Uterus (tissue), 4 donors: ENCODE data around the gene NRG3. TPM values are rescaled to one million over a fixed set of nuclear protein-coding genes. Genes with fewer than 3 reads are reported as not detected.

Experiments
- DNase-seq, 2 donors: peaks; one replicate each; pipeline ENCODE4 v3.0.0-alpha.2; 2019 to 2020
- H3K27ac ChIP-seq, 2 donors: fragments of 200-600 bp; sonication (generic); 1 replicate in 1 of 2; 2 replicates in 1 of 2; pipeline ENCODE4 v1.5.1; 2016 to 2018
- H3K27me3 ChIP-seq, 2 donors: fragments of 200-600 bp; sonication (generic); one replicate each; pipeline ENCODE4 v1.5.1; 2018 to 2019; ENCODE audit warnings: control low read depth in 1 of 2
- H3K36me3 ChIP-seq, 2 donors: fragments of 200-600 bp; sonication (generic); one replicate each; pipeline ENCODE4 v1.5.1; 2019; ENCODE audit warnings: control low read depth in 1 of 2
- H3K4me1 ChIP-seq, 2 donors: fragments of 200-600 bp; sonication (generic); one replicate each; pipeline ENCODE4 v1.5.1; 2018 to 2019; ENCODE audit warnings: control low read depth in 1 of 2
- H3K4me3 ChIP-seq, 2 donors: fragments of 200-600 bp; sonication (generic); 1 replicate in 1 of 2; 2 replicates in 1 of 2; pipeline ENCODE4 v1.5.1; 2018 to 2019; ENCODE audit warnings: mild to moderate bottlenecking in 1 of 2
- H3K9me3 ChIP-seq, 2 donors: fragments of 200-600 bp; sonication (generic); one replicate each; pipeline ENCODE4 v1.5.1; 2019; ENCODE audit warnings: control low read depth in 1 of 2
- POLR2A ChIP-seq, 2 donors: fragments of 450-650 bp; IDR thresholded peaks; one replicate each; pipeline ENCODE4 v1.6.1; 2016; ENCODE audit warnings: antibody characterized with exemption in 2 of 2, mild to moderate bottlenecking in 1 of 2, moderate library complexity in 1 of 2
- intact Hi-C: fragments of 100-400 bp; cut with DNase I; formaldehyde crosslinking; loops from one replicate; pipeline ENCODE4 v1.15.1; 2023; ENCODE audit warnings: low total_unique reads
- total RNA-seq, 4 donors: library from RNA; depleted of rRNA in 3 of 4; stranded (reverse); fragments of >200 nt in 3 of 4; gene quantifications; one replicate each; pipeline versions ENCODE4 v1.1.0 to v1.2.4, GENCODE V29; 2014 to 2023
- TF ChIP-seq, protein P1 (sequence below), 4 experiments: fragments of 200-600 bp in 2 of 4; fragments of 450-650 bp in 2 of 4; sonication (generic) in 2 of 4; IDR thresholded peaks; one replicate each; pipeline ENCODE4 v1.5.1; 2016 to 2019; ENCODE audit warnings: antibody characterized with exemption in 4 of 4, mild to moderate bottlenecking in 2 of 4, moderate library complexity in 1 of 4
- donor health status: DM: yes; HTN: yes; CAD: no.

The NRG3 gene
- total RNA-seq, 4 donors from 2014 or later, result 0.27 to 1.0 TPM; not detected in 2

DNA sequence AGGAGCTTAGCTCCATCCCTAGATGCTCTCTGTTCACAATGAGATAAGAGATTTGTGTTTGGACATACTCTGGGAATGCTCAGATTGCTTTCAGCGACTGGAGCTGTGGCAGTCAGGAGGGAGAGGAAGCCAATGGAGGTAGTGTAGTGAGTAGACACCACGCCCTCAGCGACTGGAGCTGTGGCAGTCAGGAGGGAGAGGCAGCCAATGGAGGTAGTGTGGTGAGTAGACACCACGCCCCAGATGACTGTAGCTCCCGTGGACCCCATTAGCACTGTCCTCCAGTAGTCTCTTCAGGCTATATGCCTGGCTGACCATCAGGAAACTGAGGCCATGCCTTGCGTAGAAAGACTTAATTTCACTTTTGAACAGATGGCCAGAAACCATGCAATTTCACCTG is 1033.8 kb downstream of the NRG3 start:
- no peak for TF ChIP-seq POLR2A (IDR thresholded peaks at IDR 0.05)
- TF ChIP-seq, protein P1, sequence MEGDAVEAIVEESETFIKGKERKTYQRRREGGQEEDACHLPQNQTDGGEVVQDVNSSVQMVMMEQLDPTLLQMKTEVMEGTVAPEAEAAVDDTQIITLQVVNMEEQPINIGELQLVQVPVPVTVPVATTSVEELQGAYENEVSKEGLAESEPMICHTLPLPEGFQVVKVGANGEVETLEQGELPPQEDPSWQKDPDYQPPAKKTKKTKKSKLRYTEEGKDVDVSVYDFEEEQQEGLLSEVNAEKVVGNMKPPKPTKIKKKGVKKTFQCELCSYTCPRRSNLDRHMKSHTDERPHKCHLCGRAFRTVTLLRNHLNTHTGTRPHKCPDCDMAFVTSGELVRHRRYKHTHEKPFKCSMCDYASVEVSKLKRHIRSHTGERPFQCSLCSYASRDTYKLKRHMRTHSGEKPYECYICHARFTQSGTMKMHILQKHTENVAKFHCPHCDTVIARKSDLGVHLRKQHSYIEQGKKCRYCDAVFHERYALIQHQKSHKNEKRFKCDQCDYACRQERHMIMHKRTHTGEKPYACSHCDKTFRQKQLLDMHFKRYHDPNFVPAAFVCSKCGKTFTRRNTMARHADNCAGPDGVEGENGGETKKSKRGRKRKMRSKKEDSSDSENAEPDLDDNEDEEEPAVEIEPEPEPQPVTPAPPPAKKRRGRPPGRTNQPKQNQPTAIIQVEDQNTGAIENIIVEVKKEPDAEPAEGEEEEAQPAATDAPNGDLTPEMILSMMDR (IDR thresholded peaks at IDR 0.05), result no peak
- H3K27ac ChIP-seq, result no peak overlapping the region
- no peaks in the 10 kb centered on the region for H3K4me1 ChIP-seq
- H3K27me3 ChIP-seq, result no peaks in the 10 kb centered on the region
- H3K4me3 ChIP-seq, result no peak overlapping the region
- no peaks in the 10 kb centered on the region for H3K9me3 ChIP-seq
- intact Hi-C loops, result no loop called here
- H3K36me3 ChIP-seq, result no peaks in the 10 kb centered on the region
- DNase-seq, result no peak

DNA sequence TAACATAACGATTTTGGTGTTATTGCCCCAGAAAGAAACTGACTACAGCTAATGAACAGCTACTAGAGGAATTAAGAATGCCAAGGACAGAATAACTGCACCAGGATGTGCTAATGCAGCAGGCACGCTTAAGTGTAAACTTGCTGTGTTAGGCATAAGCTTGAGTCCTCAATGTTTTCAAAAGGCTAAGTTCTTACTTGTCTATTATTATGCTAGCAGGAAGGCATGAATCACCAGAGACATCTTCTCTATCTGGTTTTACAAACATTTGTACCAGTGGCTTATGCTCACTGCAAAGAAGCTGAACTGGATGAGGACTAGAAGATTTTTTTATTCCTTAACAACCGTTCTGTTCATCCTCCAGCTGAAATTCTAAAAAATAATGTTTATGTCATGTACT is 1035.3 kb downstream of the NRG3 start:
- DNase-seq, result no peak
- Histone ChIP-seq H3K27ac (no peak overlapping the region), H3K4me1 (no peaks in the 10 kb centered on the region), H3K36me3 (no peaks in the 10 kb centered on the region), H3K27me3 (no peaks in the 10 kb centered on the region), H3K4me3 (no peak overlapping the region), H3K9me3 (no peaks in the 10 kb centered on the region)
- TF ChIP-seq, protein P1 (IDR thresholded peaks at IDR 0.05), result no peak
- no peak for TF ChIP-seq POLR2A (IDR thresholded peaks at IDR 0.05)
- intact Hi-C loops, result no loop called here

DNA sequence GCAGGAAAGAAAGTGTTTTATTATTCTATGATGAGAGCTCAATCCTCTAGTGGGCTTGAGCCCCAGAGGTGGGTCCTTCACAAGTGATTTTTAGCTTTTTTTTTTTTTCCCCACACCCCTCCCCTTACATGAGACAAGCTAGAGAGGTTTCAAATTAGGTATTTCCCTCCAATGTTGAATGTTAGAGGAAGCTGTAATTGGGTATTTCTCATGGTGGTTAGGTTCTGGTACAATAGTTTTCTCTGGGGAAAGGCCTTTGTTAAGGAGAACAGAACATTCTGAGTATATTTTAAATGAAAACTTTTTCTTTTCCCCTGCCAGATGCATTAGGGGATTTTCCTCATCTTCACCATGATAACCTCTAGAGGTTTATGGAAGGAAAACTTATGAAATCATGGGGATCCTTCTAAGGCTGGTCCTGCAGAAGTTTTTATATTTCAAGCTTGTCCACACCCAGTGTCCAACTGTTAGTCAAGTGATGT is 1039.7 kb downstream of the NRG3 start:
- H3K4me3 ChIP-seq, result no peak overlapping the region
- no peak for TF ChIP-seq POLR2A (IDR thresholded peaks at IDR 0.05)
- TF ChIP-seq, protein P1 (IDR thresholded peaks at IDR 0.05), result no peak
- intact Hi-C loops, result no loop called here

DNA sequence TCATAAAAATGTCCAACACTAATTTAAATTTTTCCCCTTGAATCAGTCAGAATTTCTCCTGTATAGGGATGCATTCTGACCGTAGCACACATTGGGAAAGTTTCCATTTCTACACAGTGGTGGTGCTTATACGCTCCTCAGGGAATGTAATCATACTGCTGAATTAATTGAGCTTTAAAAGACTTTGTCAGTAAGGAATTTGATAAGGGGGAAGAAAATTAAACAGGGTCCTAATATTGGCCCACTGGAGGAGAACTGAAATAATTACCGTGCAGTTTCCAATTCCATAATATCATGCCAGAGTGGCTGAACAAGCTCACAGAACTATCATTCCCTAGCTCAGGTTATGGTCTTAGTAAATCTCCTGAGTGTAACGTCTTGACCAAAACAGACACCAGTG is 1041.9 kb downstream of the NRG3 start:
- intact Hi-C loops, result no loop called here
- no peak overlapping the region for H3K27ac ChIP-seq
- no peaks in the 10 kb centered on the region for H3K27me3 ChIP-seq
- H3K9me3 ChIP-seq, result no peaks in the 10 kb centered on the region
- H3K4me3 ChIP-seq, result no peak overlapping the region
- H3K4me1 ChIP-seq, result no peaks in the 10 kb centered on the region
- TF ChIP-seq, protein P1 (IDR thresholded peaks at IDR 0.05), result no peak
- TF ChIP-seq POLR2A (IDR thresholded peaks at IDR 0.05), result no peak
- DNase-seq, result no peak
- H3K36me3 ChIP-seq, result no peaks in the 10 kb centered on the region

More for the DNA sequence above, 1039.7 kb downstream of the NRG3 start:
- no peaks in the 10 kb centered on the region for H3K27me3 ChIP-seq
- no peaks in the 10 kb centered on the region for H3K36me3 ChIP-seq
- no peaks in the 10 kb centered on the region for H3K9me3 ChIP-seq
- no peaks in the 10 kb centered on the region for H3K4me1 ChIP-seq
- DNase-seq, result no peak
- no peak overlapping the region for H3K27ac ChIP-seq

DNA sequence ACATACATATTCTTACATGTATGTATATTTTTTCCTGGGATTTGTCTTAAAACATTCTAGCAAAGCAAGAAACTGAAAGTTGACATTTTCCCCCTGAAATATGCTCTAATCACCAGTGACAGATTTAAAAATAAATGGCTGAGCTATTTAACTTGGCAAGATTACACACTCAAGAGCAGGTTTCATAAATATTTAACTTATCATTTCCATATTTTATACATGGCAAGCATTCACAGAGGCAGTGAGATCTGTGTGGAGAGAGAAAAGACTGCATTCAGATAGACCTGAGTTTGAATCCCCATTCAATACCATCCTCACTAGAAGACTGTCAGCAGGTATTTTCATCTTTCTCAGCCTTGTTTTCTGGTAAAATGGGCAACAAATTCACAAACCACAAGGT is 1043.0 kb downstream of the NRG3 start:
- Histone ChIP-seq H3K27me3 (no peaks in the 10 kb centered on the region), H3K9me3 (no peaks in the 10 kb centered on the region), H3K27ac (no peak overlapping the region), H3K36me3 (no peaks in the 10 kb centered on the region), H3K4me3 (no peak overlapping the region), H3K4me1 (no peaks in the 10 kb centered on the region)
- DNase-seq, result no peak
- TF ChIP-seq POLR2A (IDR thresholded peaks at IDR 0.05), result no peak
- TF ChIP-seq, protein P1 (IDR thresholded peaks at IDR 0.05), result no peak
- intact Hi-C loops, result no loop called here
